HEK293T (cell line): ENCODE results near the gene UNCX.

Experiments
- CTCF ChIA-PET: fragments of 350-600 bp; formaldehyde crosslinking; extraction: SDS; loops from one replicate; lab custom pipeline; 2021; ENCODE audit warnings: antibody characterized with exemption, inconsistent platforms; lab: Yijun Ruan, JAX
- POLR2A ChIA-PET: fragments of 350-600 bp; formaldehyde crosslinking; extraction: SDS; loops from one replicate; lab custom pipeline; 2020; ENCODE audit warnings: antibody characterized with exemption, inconsistent platforms; lab: Yijun Ruan, JAX
- DNase-seq: peaks from one replicate; pipeline ENCODE4 v3.0.0; 2012; ENCODE audit warnings: mixed read lengths; ENCODE audit errors: extremely low spot score
- ARNT ChIP-seq: fragments of 450-650 bp; IDR thresholded peaks from 2 replicates; pipeline ENCODE4 v1.6.1; 2017; ENCODE audit warnings: mild to moderate bottlenecking
- BHLHE40 ChIP-seq: fragments of 450-650 bp; IDR thresholded peaks from 2 replicates; pipeline ENCODE4 v1.6.1; 2016; ENCODE audit warnings: mild to moderate bottlenecking, moderate library complexity, borderline replicate concordance
- CTBP1 ChIP-seq: fragments of 450-650 bp; IDR thresholded peaks from 2 replicates; pipeline ENCODE4 v1.6.1; 2016; ENCODE audit warnings: borderline replicate concordance
- ELF4 ChIP-seq: fragments of 450-650 bp; IDR thresholded peaks from 2 replicates; pipeline ENCODE4 v1.6.1; 2017; ENCODE audit warnings: antibody characterized with exemption
- FOXA1 ChIP-seq: fragments of 450-650 bp; IDR thresholded peaks from 2 replicates; pipeline ENCODE4 v1.6.1; 2016; ENCODE audit warnings: mild to moderate bottlenecking
- FOXK2 ChIP-seq: fragments of 450-650 bp; IDR thresholded peaks from 2 replicates; pipeline ENCODE4 v1.6.1; 2016; ENCODE audit warnings: mild to moderate bottlenecking
- FOXM1 ChIP-seq: fragments of 450-650 bp; IDR thresholded peaks from 2 replicates; pipeline ENCODE4 v1.6.1; 2017; ENCODE audit warnings: mild to moderate bottlenecking, borderline replicate concordance
- HDGF ChIP-seq: fragments of 450-650 bp; IDR thresholded peaks from 2 replicates; pipeline ENCODE4 v1.6.1; 2017; ENCODE audit warnings: antibody characterized with exemption, borderline replicate concordance
- L3MBTL2 ChIP-seq: fragments of 450-650 bp; conservative IDR thresholded peaks from 2 replicates; pipeline ENCODE4 v1.6.1; 2016; ENCODE audit warnings: mild to moderate bottlenecking
- LEF1 ChIP-seq: fragments of 450-650 bp; IDR thresholded peaks from 2 replicates; pipeline ENCODE4 v1.6.1; 2017; ENCODE audit warnings: mild to moderate bottlenecking, borderline replicate concordance
- NFRKB ChIP-seq: fragments of 450-650 bp; IDR thresholded peaks from 2 replicates; pipeline ENCODE4 v1.6.1; 2016; ENCODE audit warnings: mild to moderate bottlenecking, moderate library complexity
- SP1 ChIP-seq: fragments of 450-650 bp; IDR thresholded peaks from 2 replicates; pipeline ENCODE4 v1.6.1; 2017
- SUZ12 ChIP-seq: fragments of 450-650 bp; IDR thresholded peaks from 2 replicates; pipeline ENCODE4 v1.6.1; 2016; ENCODE audit warnings: mild to moderate bottlenecking
- TARDBP ChIP-seq: fragments of 450-650 bp; IDR thresholded peaks from 2 replicates; pipeline ENCODE4 v1.6.1; 2016
- ZNF384 ChIP-seq: fragments of 450-650 bp; IDR thresholded peaks from 2 replicates; pipeline ENCODE4 v1.6.1; 2016
- TF ChIP-seq, protein P1 (sequence below): fragments of 450-650 bp; IDR thresholded peaks from 2 replicates; pipeline ENCODE4 v1.6.1; 2016

The UNCX gene

DNA sequence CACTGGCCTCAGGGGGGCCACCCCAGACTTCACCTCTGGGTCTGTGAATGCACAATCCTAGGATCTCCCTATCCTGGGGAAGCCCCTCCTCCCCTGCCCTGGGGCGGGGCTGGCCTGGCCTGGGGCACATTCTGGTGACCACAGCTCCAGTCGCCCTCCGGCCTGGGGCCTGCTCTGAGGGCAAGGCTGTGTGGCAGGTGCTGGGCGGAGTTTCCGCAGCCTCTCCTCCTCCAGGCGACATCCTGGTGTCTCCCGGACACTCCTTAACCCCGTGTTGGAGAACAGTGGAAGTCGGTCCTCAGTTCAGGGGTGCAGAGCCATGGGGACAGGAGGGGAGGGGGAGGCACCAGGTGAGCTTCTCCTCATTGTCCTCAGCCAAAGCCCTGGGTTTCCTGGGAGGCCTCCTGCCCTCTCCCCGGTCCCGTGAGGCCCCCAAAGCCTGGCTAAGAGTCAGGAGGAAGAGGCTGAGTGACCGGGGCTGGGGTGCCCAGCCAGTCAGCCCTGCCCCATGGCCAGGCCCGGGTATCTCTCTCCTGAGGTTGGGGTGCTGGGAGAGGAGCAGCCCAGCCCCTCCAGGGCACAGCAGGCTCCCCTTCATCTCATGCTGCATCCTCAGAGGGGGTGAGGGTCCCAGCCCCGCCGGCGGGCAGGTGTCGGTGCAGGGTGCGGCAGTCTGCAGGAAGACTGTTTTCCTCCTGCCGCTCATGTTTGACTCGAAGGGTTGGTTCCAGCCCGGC, 22.6 kb downstream of the UNCX start:
- TF ChIP-seq LEF1, result no peak
- CTCF ChIA-PET, result interaction anchor here (0.6 kb wide), 1 partner anchor 21 kb away, joined by 3 read pairs; no protein-coding TSS in a partner anchor
- no peak for DNase-seq
- POLR2A ChIA-PET, result no interaction called here

DNA sequence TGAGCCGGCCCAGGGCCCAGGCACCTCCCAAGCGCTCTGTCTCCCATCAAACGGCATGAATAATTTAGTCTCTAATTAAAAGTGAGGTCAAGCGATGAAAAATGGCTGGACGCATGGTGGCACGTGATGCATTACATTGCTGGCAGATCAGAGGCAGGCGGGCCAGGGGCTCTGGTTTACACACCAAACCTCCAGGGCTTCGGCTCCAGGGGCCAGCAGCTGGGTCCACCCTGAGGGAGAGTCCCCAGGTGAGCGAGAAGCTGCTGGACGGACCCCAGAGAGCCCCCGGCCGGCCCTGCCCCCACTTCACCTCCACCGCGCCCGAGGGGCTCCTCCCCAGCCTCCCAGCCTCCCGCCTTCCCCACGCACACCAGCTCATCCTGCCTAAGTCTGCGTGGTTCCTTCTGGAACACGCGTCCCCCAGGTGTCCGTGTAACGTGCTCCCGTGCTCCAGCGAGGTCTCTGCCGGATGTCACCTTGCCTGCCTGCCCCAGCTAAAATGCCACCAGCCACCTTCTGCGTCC, 23.2 kb downstream of the UNCX start:
- CTCF ChIA-PET, result no interaction called here

DNA sequence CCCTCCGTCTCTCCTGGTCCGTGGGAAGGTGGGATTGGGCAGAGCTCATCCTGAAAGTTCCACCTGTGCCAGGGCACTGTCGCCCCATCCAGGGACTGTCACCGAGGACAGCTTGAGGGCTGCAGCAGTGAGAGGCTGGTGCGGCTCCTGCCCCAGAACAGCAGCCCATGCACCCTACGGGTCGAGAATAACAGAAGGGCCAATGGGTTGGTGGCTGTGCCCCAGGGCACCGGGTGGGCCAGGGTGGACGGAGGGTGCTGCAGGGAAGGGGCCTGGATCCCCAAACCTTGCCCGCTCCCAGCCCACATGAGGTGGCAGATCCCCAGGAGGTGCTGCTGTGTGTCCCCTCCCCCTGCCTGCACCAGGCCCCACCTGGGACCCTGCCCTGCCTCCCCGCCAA, 23.9 kb downstream of the UNCX start:
- CTCF ChIA-PET, result no interaction called here
- no peak for DNase-seq
- POLR2A ChIA-PET, result no interaction called here
- TF ChIP-seq SP1 (no peak), ELF4 (no peak), HDGF (no peak), L3MBTL2 (no peak), ZNF384 (no peak), FOXA1 (no peak), CTBP1 (no peak), TARDBP (no peak), FOXK2 (no peak), FOXM1 (no peak), SUZ12 (no peak), ARNT (no peak), BHLHE40 (no peak), LEF1 (no peak), NFRKB (no peak)
- TF ChIP-seq, protein P1, sequence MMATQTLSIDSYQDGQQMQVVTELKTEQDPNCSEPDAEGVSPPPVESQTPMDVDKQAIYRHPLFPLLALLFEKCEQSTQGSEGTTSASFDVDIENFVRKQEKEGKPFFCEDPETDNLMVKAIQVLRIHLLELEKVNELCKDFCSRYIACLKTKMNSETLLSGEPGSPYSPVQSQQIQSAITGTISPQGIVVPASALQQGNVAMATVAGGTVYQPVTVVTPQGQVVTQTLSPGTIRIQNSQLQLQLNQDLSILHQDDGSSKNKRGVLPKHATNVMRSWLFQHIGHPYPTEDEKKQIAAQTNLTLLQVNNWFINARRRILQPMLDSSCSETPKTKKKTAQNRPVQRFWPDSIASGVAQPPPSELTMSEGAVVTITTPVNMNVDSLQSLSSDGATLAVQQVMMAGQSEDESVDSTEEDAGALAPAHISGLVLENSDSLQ, result no peak

More for the DNA sequence above, 23.2 kb downstream of the UNCX start:
- no peak for DNase-seq
- TF ChIP-seq ZNF384, result no peak
- TF ChIP-seq TARDBP, result no peak
- TF ChIP-seq SP1, result no peak
- TF ChIP-seq HDGF, result no peak
- TF ChIP-seq SUZ12, result no peak
- POLR2A ChIA-PET, result no interaction called here

DNA sequence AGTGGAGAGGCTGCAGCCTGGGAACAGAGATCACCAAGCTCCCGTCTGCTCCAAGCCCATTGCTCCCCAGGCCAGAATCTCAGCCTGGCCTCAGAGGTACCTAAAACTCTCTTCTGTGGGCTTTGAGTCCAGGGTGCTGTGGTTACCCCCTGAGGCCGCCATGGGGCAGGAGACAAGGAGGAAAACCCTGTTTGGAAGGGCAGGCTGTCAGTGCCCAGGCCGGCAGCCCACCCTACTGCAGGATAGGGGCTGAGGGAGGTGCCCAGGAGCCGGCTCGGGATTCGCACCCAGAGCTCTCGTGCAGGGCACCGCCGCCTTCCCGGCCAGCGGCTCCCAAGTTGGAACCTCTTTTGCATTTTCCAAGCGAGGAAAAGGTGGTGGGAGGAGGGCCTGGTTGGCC, 24.5 kb downstream of the UNCX start:
- TF ChIP-seq FOXM1 (no peak), BHLHE40 (no peak), HDGF (no peak), CTBP1 (no peak), ELF4 (no peak), FOXK2 (no peak), LEF1 (no peak), TARDBP (no peak), L3MBTL2 (no peak), FOXA1 (no peak)
- DNase-seq, result no peak
- POLR2A ChIA-PET, result no interaction called here
- CTCF ChIA-PET, result no interaction called here

DNA sequence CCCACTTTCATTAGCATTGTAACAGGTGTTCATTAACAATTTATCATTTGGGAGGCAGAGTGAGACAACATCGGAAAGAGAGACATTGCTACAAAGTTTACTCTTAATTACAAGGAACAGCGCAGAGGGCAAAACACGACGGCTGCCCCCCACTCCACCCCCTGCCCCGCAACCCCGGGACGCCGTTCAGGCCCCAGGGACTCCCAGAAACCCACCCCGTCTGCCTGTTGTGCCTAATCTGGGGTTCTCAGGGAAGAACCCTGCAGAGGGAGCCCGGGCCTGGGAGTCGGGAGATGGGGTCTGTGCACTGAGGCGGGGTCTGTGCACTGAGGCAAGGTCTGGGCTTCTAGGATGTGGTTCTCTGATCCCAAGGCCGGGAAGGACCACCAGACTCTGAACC, 25.2 kb downstream of the UNCX start:
- POLR2A ChIA-PET, result no interaction called here
- no peak for TF ChIP-seq ZNF384
- no peak for TF ChIP-seq BHLHE40
- no peak for TF ChIP-seq ARNT
- TF ChIP-seq, protein P1, result no peak
- TF ChIP-seq CTBP1, result no peak
- no peak for TF ChIP-seq TARDBP
- no peak for TF ChIP-seq HDGF
- TF ChIP-seq L3MBTL2, result no peak
- TF ChIP-seq FOXM1, result no peak
- CTCF ChIA-PET, result no interaction called here
- DNase-seq, result no peak

DNA sequence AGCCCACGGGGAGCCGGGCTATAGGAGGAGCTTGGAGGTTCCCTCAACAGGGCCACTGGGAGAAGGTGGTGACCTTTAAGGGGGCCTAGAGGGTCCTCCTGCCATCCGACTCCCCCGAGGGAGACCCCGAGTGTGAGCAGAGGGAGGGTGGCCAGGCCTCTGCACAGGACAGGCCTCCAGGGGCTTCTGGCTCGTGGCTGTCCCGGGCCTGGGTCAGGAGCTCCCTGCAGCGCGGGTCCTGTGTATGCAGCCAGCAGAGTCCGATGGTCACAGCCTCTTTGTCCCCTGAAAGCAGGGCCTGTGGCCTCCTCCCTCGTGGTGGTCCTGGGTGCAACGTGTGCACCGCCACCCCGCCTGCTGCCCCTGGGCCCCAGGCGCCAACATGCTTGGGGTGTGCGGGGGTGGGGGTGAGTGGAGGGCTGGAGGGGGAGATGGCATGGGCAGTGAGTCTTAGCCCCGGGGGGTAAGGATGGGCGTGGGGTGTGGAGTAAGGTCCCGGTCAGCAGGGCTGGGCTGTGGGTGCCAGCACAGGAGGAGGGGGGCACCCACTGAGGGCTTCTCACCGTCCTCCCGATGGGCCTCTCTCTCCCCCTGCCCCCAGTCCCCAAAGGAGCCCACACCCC, 27.1 kb downstream of the UNCX start:
- DNase-seq, result no peak
- TF ChIP-seq, protein P1, result no peak
- TF ChIP-seq FOXM1 (no peak), ZNF384 (no peak), L3MBTL2 (no peak), CTBP1 (no peak), TARDBP (no peak), SUZ12 (no peak), FOXA1 (no peak)
- POLR2A ChIA-PET, result no interaction called here
- CTCF ChIA-PET, result no interaction called here
